ENCODE measurements around the gene COL5A1.

Gene COL5A1

DNA sequence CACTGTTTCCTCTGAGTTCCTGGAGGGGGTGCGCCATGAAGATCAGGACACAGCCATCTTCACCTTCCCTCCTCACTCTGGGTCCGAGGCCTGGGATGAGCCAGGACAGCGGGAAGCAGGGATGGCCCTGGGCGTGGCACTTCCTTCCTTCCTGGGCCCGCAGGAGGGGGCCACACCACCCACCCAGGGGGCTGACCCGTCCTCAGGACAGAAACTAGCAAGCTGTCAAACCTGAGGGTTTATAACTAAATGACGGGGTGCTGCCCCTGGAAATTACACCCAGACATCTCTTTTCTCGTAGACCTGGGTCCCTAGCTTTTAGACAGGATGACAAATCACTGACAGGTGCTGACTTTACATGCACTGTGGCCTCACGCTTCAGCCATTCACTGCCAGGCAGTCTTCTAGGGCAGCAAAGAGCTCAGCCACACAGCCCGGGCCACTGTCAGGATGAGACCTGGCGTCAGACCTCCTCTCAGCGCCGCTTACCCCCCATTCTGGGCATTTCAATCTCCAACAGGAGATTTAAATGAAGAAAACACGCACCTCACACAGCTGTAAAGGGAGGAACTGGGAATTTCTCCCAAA, 247.1 kb downstream of the COL5A1 start:
- DNase-seq (ENCODE audit: low read depth in 1 of 2, low spot score in 1 of 2), result no peak

DNA sequence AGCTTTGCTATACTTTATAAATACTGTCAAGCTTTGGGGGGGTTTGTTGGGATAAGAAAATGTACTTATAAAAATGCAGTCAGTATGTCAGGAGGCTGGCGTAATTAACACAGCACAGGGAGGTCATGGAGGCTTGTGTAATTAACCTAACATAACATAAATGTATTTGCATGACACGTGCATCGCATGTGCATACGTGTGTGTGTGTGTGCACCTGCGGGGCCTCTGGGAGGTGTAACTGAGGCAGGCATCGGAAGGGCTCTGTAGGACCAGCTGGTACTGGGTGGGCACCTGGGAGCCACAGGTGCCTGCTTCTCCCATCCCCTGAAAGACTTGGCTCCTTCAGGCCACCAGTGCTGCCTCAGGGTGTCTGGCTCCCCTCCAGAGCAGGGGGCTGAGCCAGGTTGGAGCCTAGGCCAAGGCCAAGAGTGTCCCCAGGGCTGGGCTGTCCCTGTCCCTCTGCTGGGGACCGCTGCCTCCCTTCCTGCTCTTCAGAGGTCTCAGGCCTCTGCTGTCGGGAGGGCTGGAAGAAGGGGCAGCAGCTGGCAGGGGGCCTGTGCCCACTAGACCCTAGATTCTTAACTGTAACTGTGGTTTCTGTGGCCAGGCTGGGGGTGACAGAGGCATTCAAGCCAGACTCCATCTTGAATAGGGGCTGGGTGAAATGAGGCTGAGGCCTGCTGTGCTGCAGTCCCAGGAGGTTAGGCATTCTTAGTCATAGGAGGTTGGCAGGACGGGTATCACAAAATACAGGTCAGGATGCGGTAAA, 248.0 kb downstream of the COL5A1 start:
- DNase-seq (ENCODE audit: low read depth in 1 of 2, low spot score in 1 of 2), result no peak

DNA sequence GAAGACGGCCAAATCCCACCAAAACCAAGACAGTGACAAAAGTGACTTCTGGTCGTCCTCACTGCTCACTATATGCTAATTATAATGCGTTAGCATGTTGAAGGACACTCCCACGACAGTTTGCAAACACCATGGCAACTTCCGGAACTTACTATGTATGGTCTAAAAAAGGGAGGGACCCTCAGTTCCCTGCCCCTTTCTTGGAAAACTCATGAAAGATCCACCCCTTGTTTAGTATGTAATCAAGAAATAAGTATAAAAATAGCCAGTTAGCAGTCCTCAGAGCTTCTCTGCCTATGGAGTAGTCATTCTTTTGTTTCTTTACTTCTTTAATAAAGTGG, 248.5 kb downstream of the COL5A1 start:
- no peak for DNase-seq (ENCODE audit: low read depth in 1 of 2, low spot score in 1 of 2)

DNA sequence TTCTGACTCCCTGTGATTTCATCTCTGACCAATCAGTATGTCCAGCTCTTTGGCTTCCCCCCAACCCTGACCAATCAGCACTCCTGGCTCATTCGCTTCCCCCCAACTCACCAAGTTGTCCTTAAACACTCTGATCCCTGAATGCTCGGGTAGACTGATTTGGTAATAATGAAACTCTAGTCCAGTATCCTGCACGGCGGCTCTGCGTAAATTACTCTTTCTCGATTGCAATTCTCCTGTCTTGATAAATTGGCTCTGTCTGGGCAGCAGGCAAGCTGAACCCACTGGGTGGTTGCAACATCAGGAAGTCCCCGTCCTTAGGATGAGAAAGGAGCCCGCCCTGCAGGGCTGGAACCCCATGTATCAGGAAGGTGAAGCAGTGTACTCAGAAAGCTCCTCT, 249.4 kb downstream of the COL5A1 start:
- DNase-seq (ENCODE audit: low read depth in 1 of 2, low spot score in 1 of 2), result no peak

DNA sequence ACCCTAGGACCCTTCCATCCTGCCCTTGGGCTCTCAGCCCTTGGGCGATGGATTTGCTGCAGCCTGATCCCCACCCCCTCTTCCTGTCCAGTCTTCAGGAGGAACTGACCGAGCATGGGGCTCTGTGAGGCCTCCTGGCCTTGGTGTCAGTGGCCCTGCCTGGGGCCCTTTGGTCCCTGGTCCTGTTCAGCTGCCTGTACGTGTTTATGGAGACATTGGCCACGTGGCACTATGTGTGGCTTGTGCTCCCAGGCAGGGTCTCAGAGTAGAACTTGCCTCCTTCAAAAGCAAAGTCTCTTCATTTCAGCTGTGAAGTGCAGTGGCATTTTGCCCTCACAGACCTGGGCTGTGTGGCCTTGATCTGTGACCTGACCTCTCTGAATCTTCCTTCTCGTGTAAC, 250.1 kb downstream of the COL5A1 start:
- DNase-seq (ENCODE audit: low read depth in 1 of 2, low spot score in 1 of 2), result no peak

DNA sequence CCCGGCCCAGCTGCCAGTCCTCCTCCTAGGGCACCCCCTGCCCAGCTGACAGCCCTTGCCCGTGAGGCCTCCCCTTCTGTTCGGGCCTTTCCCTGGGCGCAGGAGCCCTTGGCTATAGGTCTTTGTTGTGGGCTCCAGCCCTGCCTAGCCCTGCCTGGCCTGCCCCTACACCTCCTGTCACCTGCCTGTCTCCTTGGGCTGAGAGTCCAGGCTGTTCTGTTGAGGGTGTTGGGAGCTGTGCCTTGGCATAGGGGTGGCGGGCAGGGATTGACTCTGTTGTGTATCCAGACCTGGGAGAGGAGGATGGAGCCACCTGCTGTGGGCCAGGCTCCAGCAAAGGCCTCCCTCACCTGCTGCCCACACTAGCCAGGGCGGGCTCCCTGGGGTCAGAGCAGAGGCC, 250.6 kb downstream of the COL5A1 start:
- DNase-seq (ENCODE audit: low read depth in 1 of 2, low spot score in 1 of 2), result no peak

DNA sequence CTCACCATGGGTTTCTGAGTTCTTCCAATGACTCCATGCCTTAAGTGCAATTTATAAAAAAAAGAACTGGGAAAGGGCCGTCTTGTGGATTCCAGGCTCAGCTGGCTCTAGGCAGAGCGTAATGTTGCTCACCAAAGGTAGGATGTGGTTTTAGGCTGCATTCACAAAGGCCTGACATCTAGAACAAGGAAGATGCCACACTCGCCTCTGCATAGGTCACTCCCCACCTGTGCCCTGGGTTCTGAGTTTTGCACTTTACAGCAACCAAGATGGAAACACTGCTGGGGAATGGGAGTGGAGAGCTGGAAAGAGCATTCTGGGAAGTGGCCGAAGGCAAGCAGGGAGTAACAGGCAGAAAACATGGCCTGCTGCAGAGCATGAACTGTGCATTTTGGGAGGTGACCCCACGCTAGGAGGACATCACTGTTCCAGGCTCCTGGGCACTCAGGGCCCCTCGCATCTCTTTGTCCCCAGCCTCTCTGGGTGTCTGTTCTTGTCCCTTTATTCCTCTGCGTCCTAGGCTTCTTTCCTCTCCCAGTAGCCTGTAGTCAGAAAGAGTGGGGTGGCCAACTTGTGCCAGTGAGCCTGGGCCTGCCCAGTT, 251.3 kb downstream of the COL5A1 start:
- no peak for DNase-seq (ENCODE audit: low read depth in 1 of 2, low spot score in 1 of 2)
